HFF-Myc (cell line): Measurements from ENCODE around the gene SNRPA.
A peak's percentile ranks its signal among the peaks of the same experiment; 100 is the strongest.

ENCODE experiments used
- DNase-seq: peaks from one replicate; pipeline ENCODE4 v3.0.0-alpha.2; 2011; ENCODE audit warnings: low read depth; ENCODE audit errors: extremely low read depth
- H3K4me3 ChIP-seq: replicated peaks from 2 replicates; pipeline ENCODE4 v1.5.1; 2011; ENCODE audit warnings: low read depth, mild to moderate bottlenecking, control low read depth, low read length
- TF ChIP-seq, protein P1 (sequence below): IDR thresholded peaks from 2 replicates; pipeline ENCODE4 v1.5.1; 2012; ENCODE audit warnings: mild to moderate bottlenecking, low read depth, low read length, control low read depth; ENCODE audit errors: missing control alignments

Gene SNRPA

DNA sequence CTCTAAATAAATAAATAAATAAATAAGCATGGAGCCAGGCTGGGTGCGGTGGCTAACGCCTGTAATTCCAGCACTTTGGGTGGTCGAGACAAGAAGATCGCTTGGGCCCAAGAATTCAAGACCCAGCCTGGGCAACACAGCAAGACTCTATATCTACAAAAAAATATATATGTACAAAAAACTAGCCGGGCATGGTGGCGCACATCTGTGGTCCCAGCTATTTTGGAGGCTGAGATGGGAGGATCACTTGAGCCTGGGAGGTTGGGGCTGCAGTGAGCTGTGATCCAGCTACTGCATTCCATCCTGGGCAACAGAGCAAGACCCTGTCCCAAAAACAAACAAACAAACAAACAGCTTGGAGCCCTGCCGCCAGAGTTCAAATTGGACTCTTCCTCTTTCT is 3.5 kb upstream of the SNRPA start:
- TF ChIP-seq, protein P1, sequence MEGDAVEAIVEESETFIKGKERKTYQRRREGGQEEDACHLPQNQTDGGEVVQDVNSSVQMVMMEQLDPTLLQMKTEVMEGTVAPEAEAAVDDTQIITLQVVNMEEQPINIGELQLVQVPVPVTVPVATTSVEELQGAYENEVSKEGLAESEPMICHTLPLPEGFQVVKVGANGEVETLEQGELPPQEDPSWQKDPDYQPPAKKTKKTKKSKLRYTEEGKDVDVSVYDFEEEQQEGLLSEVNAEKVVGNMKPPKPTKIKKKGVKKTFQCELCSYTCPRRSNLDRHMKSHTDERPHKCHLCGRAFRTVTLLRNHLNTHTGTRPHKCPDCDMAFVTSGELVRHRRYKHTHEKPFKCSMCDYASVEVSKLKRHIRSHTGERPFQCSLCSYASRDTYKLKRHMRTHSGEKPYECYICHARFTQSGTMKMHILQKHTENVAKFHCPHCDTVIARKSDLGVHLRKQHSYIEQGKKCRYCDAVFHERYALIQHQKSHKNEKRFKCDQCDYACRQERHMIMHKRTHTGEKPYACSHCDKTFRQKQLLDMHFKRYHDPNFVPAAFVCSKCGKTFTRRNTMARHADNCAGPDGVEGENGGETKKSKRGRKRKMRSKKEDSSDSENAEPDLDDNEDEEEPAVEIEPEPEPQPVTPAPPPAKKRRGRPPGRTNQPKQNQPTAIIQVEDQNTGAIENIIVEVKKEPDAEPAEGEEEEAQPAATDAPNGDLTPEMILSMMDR = no peak
- H3K4me3 ChIP-seq = no peak overlapping the region

DNA sequence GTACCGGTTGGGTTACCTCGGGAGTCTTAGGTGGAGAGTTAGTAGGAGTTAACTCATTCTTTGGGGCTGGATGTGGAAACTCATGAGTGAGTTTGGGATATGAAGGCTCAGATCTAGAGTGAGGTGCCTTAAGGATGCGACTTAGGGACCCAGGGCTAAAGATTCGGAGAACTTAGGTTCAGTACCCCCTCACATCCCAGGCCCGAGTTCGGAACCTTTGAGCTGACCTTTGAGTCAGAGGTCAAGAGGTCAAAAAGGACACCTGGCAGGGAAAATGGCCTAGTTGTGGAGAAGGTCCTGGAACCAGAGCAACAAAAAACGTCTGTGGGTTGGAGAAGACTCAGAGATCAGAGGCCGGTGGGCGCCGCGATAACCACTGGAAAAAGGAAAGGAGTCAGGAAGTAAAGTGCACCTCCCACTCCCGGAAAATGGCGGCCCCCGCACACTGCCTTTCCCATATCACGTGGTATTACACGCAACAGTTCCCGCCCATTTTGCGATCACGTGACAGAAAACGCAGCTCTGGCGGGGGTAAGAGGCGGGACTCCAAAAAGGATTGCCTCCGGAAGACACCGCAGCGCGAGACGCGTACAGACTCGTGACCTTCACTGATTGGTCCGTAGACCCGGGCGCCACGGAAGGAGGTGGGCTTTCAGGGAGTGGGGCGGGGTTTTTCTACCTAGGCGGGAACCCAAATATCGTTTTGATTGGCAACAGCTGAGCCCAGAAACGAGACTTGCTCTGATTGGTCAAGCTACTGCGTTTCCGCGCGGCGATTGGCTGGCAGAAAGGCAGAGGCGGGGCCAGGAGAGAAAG is 737 bp upstream of the SNRPA start, which contains the start of gene ACTMAP:
Gene ACTMAP, minus strand, starts transcription at position 420 of the 816 bp plus-strand sequence. CDS start 674 bp downstream, outside the sequence.
- peak within 1 kb of the TSS; percentile 95 for H3K4me3 ChIP-seq
- DNase-seq = peak; percentile 99
- TF ChIP-seq, protein P1 = no peak

More for the DNA sequence above, 3.5 kb upstream of the SNRPA start:
- no peak for DNase-seq

DNA sequence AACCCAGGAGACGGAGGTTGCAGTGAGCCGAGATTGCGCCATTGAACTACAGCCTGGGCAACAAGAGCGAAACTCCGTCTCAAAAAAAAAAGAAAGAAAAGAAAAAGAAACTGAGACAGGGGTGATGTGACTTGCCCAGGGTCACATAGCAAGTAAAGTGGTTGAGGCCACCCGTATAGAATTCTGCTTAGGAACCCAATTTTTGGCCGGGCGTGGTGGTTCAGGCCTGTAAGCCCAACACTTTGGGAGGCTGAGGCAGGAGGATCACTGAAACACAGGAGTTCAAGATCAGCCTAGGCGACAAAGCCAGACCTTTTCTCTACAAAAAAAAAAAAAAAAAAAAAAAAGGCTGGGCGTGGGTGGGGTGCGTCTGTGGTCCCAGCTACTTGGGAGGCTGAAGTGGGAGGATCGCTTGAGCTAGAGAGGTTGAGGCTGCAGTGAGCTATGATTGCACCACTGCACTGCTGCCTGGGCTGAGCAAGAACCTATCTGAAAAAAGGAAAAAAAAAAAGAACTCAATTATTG is 1.3 kb downstream of the SNRPA start:
- H3K4me3 ChIP-seq = peak overlapping the region; percentile 95
- DNase-seq = no peak
- TF ChIP-seq, protein P1 = no peak

DNA sequence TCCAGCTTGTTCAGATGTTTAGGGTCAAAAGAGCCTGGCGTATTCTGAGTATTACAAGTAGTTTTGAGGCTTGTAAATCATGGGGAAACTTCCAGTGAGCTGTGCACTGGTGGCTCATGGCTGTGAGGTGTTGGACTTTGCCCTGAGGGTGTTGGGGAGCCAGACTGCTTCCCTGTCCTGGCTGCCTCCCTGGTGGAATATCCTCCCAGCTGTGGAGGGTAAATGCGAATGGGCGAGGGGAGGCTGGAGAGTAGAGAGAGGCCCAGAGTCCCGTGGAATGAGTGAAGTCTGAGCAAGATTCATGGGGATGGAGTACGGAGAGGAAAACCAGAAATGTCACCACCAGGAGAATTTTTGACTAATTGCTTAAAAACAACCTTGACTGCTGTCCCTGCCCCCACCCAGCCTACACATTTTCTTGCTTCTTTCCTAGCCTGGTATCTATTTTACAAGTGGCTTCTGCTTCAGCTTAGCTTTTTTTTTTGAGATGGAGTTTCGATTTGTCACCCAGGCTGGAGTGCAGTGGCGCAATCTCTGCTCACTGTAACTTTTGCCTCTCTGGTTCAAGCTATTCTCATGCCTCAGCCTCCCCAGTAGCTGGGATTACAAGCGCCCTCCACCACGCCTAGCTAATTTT is 3.7 kb downstream of the SNRPA start:
- no peak for DNase-seq
- peak overlapping the region; percentile 34 for H3K4me3 ChIP-seq
- TF ChIP-seq, protein P1 = no peak

DNA sequence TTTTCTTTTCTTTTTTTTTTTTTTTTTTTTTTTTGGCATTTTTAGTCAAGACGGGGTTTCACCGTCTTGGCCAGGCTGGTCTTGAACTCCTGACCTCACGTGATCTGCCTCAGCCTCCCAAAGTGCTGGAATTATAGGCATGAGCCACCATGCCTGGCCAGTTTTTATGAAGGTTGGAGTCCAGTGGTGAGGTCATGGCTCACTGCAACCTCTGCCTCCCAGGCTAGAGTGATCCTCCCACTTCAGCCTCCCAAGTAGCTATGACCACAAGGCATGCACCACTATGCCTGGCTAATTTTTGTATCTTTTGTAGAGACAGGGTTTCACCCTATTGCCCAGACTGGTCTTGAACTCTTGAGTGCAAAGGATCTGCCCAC is 4.2 kb downstream of the SNRPA start:
- DNase-seq = no peak
- TF ChIP-seq, protein P1 = no peak
- H3K4me3 ChIP-seq = peak overlapping the region; percentile 34

DNA sequence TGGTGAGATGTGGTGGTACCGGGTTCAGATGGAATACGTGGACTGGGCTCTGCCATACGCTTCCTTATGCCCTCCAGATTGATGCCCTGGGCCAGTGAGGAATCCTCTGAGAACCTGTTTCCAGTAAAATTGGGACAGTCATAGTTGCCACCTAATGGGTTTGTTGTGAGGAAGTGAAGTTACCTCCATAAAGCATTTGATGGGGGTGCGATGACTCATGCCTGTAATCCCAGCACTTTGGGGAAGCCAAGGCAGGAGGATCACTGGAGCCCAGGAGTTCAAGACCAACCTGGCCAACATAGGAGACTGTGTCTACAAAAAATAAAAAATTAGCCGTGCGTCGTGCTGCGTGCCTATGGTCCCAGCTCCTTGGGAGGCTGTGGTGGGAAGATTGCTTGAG is 4.8 kb downstream of the SNRPA start:
- no peak for DNase-seq
- H3K4me3 ChIP-seq = peak overlapping the region; percentile 2; the same call in 1 of the 2 replicates
- TF ChIP-seq, protein P1 = no peak
